Muscle of arm (tissue), 12 donors: ENCODE data around the gene MYO1D. TPM values are rescaled to one million over a fixed set of nuclear protein-coding genes. Genes with fewer than 3 reads are reported as not detected.
A peak's percentile ranks its signal among the peaks of the same experiment; 100 is the strongest.

Source experiments
- DNase-seq: peaks from one replicate; pipeline ENCODE4 v3.0.0-alpha.2; 2013
- polyA plus RNA-seq, 12 donors: library from polyadenylated mRNA; unstranded; fragments of 120-200 nt; gene quantifications; one replicate each; pipeline ENCODE4 v1.2.1, GENCODE V29; 2013; ENCODE audit not compliant: insufficient read length in 12 of 12

MYO1D gene
- polyA plus RNA-seq, 12 donors: 3.5 to 24.5 (median 6.2) TPM; not detected in 1

DNA sequence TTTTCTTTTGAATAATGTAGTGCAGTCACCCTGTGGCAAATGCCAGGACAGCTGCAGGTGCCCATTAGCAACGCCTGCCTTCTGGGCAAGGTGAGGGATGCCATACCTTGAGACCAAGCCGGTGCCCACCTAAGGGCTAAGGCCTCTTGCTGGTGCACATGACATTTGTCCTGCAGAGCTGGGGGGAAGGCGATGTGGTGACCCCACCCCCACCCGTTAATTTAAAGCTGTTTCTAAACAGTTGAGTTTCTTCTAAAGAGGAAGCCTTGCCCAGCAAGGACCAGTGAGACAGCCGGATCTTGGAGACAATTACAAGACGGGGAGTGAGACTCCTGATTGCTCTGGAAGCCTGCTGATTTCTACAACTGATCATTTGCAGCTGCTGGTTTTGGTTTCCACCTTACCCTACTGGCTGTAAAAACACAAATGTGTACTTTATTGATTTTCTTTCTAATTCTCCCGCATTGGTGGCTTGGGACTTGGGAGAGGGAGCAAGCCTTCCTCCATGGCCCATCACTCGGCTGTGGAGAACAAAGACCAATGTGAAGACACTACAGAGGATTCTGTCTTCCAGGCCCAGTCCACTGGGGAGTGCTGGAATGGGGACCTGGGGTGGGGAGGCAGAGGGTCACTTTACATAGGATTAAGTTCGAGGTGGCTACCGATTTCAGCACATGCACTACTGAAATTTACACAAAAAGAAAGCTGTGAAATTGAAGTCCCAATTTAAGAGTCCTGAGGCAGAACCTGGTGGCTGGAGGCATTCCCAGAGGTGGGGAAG, 387.4 kb downstream of the MYO1D start:
- no peak for DNase-seq

GRCh38 chr17:32488604-32489180, 388.2 kb downstream of the MYO1D start:
- no peak for DNase-seq

GRCh38 chr17:32488177-32488542, 388.8 kb downstream of the MYO1D start:
- DNase-seq: no peak

DNA sequence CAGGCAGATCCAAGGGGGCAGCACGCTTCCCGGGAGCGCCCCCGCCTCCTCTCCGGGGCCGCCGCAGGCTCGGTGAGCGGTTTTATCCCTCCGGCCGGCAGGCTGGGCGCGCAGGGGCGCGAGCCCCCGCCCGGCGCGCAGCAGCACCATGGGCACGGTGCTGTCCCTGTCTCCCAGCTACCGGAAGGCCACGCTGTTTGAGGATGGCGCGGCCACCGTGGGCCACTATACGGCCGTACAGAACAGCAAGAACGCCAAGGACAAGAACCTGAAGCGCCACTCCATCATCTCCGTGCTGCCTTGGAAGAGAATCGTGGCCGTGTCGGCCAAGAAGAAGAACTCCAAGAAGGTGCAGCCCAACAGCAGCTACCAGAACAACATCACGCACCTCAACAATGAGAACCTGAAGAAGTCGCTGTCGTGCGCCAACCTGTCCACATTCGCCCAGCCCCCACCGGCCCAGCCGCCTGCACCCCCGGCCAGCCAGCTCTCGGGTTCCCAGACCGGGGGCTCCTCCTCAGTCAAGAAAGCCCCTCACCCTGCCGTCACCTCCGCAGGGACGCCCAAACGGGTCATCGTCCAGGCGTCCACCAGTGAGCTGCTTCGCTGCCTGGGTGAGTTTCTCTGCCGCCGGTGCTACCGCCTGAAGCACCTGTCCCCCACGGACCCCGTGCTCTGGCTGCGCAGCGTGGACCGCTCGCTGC, 389.3 kb downstream of the MYO1D start:
- no peak for DNase-seq

GRCh38 chr17:32486701-32487472, 390.0 kb downstream of the MYO1D start, which contains the start of gene CDK5R1:
TSS of gene CDK5R1 (plus strand) at chr17:32486993. CDS start at chr17:32487621, 628 bp downstream.
- DNase-seq: no peak

- DNase-seq: peak; percentile 49
Observed at GRCh38 chr17:32486111-32486700, 390.7 kb downstream of the MYO1D start.

- DNase-seq: no peak
Observed at GRCh38 chr17:32485261-32486110, 391.4 kb downstream of the MYO1D start.

DNA sequence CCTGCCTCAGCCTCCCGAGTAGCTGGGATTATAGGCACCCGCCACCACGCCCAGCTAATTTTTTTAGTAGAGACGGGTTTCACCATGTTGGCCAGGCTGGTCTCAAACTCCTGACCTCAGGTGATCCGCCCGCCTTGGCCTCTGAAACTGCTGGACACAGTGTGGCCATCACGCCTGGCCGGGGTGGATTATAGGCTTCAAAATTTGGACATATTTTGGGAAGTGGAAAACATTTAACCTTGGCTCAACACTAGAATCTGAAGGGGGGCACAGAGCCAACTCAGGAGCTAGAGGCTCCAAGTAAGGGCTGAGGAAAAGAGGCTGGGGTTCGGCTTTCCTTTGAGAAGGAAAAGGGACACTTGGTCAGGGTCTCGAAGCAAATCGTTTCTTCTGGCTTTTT, 392.3 kb downstream of the MYO1D start:
- no peak for DNase-seq

DNA sequence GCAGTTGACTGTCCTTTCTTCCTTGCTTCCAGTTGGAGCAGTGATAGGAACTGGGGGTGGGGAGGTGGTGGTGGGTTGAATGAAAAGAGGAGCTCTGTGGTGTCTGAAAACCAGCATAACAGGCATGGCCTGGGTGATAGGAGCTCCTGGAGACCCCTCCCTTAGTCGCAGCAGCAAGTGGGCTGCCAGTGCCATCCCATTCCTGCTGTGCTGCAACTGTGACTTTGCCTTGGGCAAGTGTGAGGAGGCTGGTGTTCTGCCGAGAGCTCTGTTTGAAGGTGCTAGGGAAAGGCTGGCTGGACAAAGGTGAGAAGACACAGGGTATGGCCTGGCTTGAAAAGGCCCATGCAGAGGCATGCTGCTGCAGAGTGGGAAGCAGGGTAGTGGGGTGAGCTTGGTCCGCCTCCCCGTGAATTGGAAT, 392.9 kb downstream of the MYO1D start:
- DNase-seq: no peak

GRCh38 chr17:32483451-32484019, 393.4 kb downstream of the MYO1D start:
- peak; percentile 81 for DNase-seq

DNA sequence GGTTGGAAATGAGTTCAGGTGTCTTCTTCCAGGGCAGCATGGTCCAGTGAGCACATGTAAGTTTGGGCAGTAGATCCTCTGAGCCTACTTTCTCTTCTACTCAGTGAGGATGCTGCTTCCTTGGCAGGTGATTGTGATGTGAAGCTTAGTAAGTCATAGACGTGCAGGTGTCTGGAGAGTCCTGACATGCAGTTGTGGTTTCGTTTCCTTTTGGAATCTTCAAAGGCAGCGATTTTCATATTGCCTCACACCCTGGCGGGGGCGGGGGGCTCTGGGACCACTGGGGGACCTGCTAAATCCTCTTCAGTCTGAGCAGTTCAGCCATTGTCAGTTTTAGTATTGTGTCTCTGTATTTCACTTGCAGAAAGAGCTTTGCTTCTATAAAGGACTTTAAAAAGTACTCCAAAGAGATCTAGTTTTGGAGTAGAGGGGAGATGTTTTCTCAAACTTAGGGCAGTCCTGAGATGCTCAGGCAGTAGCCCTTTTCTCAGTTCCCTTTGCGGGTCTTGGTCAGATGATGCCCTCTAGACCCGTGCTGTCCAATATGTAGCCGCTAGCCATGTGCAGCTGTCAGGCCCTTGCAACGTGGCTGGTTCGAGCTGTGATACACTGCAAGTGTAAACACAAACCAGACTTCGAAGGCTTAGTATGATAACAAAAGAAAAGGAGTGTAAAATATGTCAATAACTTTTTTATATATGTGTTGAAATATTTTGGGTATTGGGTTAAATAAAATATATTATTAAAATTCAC, 394.2 kb downstream of the MYO1D start:
- DNase-seq: no peak

DNA sequence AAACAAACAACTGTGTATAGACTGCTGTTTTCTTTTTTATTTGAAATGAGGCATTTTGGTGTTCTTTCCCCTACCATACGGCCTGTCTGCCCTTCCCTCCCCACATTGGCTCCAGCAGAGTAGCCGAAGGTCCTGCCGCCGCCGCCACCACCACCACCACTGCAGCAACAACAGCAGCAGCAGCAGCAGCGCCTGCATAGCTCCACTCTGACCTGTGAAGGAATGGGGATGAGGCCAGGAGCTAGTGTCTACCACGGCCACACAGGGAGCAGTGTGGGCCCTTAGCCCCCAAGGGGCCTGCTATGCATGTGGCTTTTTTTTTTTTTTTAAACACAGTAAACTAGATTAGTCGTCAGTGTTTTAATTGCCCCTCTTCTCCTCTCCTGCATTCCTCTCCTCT, 395.7 kb downstream of the MYO1D start:
- DNase-seq: no peak

GRCh38 chr17:32479074-32479617, 397.8 kb downstream of the MYO1D start:
- no peak for DNase-seq

GRCh38 chr17:32477220-32477619, 399.7 kb downstream of the MYO1D start:
- no peak for DNase-seq

DNA sequence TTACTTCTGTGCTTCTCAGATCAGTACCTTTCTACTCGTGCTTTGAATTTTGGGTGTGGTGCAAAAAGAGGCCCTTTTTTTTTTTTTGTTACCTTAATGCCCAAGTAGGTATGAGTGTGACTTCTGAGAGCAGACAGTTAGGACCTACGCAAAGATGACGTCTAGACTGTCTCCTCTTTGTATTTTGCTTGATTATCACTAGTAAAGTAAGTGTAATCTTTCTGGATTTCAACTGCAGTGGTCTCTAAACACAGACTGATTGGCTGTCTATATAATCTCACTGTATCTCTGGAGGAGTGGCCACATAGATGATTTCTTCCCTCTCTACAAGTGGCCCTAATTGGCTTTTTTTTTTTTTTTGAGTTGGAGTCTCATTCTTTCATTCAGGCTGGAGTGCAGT, 401.7 kb downstream of the MYO1D start:
- DNase-seq: no peak

- DNase-seq: no peak
Observed at GRCh38 chr17:32471652-32472051, 405.3 kb downstream of the MYO1D start.

DNA sequence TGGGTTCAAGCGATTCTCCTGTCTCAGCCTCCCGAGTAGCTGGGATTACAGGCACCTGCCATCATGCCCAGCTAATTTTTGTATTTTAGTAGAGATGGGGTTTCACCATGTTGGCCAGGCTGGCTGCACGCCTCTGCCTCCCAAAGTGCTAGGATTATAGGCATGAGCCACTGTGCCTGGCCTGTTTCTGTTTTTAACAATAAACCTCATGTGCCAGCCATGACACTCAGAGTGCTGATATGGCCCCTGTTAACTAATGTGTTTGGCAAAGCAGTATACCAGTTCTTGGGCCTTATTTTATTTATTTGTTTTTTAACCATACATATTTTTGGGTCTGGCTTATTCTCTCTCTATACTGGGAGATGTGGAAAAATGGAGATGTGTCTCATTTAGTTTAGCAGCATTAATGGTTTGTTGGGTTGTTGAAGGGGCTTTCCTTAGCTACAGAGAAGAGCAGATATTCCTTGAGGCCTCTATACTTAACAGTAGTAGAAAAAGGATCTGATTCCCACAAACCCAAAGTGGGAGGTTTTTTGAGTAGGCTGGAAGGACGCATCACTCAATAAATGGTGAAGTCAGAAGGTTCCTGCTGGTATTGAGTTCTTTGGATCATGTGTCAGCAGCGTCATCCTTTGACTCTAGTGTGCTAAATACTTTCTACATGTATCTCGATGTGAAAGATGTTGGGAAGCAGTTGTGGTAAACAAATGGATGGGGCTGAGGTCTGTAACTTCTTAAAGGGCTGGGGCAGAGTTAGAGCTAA, 406.3 kb downstream of the MYO1D start:
- DNase-seq: no peak

GRCh38 chr17:32467949-32468348, 409.0 kb downstream of the MYO1D start:
- no peak for DNase-seq

- DNase-seq: no peak
Observed at GRCh38 chr17:32464374-32464773, 412.6 kb downstream of the MYO1D start.
